Panc1 (cell line): ENCODE results near the gene APOL5. TPM values are rescaled to one million over a fixed set of nuclear protein-coding genes. Genes with fewer than 3 reads are reported as not detected.

Experiments
- ATAC-seq: fragments of 200-7000 bp; cut with Tn5 transposase; 2 replicates; pipeline ENCODE4 v1.9.1; 2020; ENCODE audit warnings: mild to moderate bottlenecking, moderate library complexity
- BruUV-seq: library from RNA; stranded (reverse); fragments of 400-500 nt; replicated peaks from 2 replicates; lab custom pipeline; 2021; lab: Mats Ljungman, UMichigan
- CTCF ChIA-PET: fragments of 300-600 bp; sonication (Branson Sonifier 250); formaldehyde crosslinking; loops from one replicate; lab custom pipeline; 2022; ENCODE audit warnings: antibody characterized with exemption; lab: Charles Lee
- POLR2A ChIA-PET: fragments of 300-600 bp; sonication (Branson Sonifier 250); formaldehyde crosslinking; loops from one replicate; lab custom pipeline; 2022; ENCODE audit warnings: antibody characterized with exemption; lab: Charles Lee
- DNase-seq: peaks from one replicate; pipeline ENCODE4 v3.0.0-alpha.2; 2010; ENCODE audit warnings: low read depth, low spot score
- H3K27ac ChIP-seq: 2 replicates; pipeline ENCODE4 v1.5.1; 2011; ENCODE audit warnings: mild to moderate bottlenecking, low read length, inconsistent platforms
- H3K27me3 ChIP-seq: fragments of 200-500 bp; sonication (Bioruptor generic); 2 replicates; pipeline ENCODE4 v1.6.0; 2014; ENCODE audit warnings: low read length, inconsistent platforms; ENCODE audit not compliant: control insufficient read depth, insufficient read depth
- H3K36me3 ChIP-seq: fragments of 200-500 bp; sonication (Bioruptor generic); 2 replicates; pipeline ENCODE4 v1.5.1; 2014; ENCODE audit warnings: inconsistent platforms, mild to moderate bottlenecking, low read length, moderate library complexity; ENCODE audit not compliant: control insufficient read depth, insufficient read depth
- H3K4me1 ChIP-seq: 2 replicates; pipeline ENCODE4 v1.5.1; 2011; ENCODE audit warnings: inconsistent platforms, mild to moderate bottlenecking, low read length, moderate library complexity; ENCODE audit not compliant: control insufficient read depth, insufficient read depth
- H3K4me3 ChIP-seq, 2 experiments: 2 replicates each; pipeline ENCODE4 v1.5.1; 2011 to 2012; ENCODE audit warnings: low read depth in 2 of 2, low read length in 2 of 2, mild to moderate bottlenecking in 2 of 2, inconsistent platforms in 1 of 2, moderate library complexity in 1 of 2
- H3K9me3 ChIP-seq: fragments of 200-500 bp; sonication (Bioruptor generic); 2 replicates; pipeline ENCODE4 v1.5.1; 2014; ENCODE audit warnings: low read depth, mild to moderate bottlenecking, inconsistent platforms, low read length, moderate library complexity; ENCODE audit not compliant: control insufficient read depth, insufficient read depth
- CTCF ChIP-seq: fragments of 450-650 bp; IDR thresholded peaks from 2 replicates; pipeline ENCODE4 v1.5.1; 2017; ENCODE audit warnings: mild to moderate bottlenecking
- POLR2AphosphoS5 ChIP-seq: IDR thresholded peaks from 2 replicates; pipeline ENCODE4 v1.6.1; 2012; ENCODE audit warnings: mild to moderate bottlenecking, low read depth, low read length, moderate library complexity
- REST ChIP-seq, 2 experiments: IDR thresholded peaks; 2 replicates each; pipeline ENCODE4 v1.6.1; 2011 to 2012; ENCODE audit warnings: low read depth in 2 of 2, control low read depth in 1 of 2, low read length in 1 of 2, mild to moderate bottlenecking in 1 of 2, moderate library complexity in 1 of 2; ENCODE audit not compliant: insufficient read depth in 1 of 2
- SIN3A ChIP-seq: IDR thresholded peaks from 2 replicates; pipeline ENCODE4 v1.6.1; 2012; ENCODE audit warnings: low read depth, mild to moderate bottlenecking, low read length, moderate library complexity, borderline replicate concordance; ENCODE audit not compliant: insufficient read depth
- TCF7L2 ChIP-seq: IDR thresholded peaks from 2 replicates; pipeline ENCODE4 v1.6.1; 2011; ENCODE audit warnings: mild to moderate bottlenecking, low read depth, low read length, inconsistent platforms
- in situ Hi-C: cut with HindIII; loops from 2 replicates; pipeline ENCODE4 v1.10.0; 2016; ENCODE audit warnings: low sequenced_read_pairs, low pct_unique_long_range_greater_than_20kb
- intact Hi-C: fragments of 100-400 bp; cut with micrococcal nuclease; formaldehyde crosslinking; loops from one replicate; pipeline ENCODE4 v1.10.0; 2022; ENCODE audit not compliant: unreplicated experiment
- total RNA-seq: library from RNA; stranded (reverse); gene quantifications from one replicate; pipeline ENCODE4 v1.2.1, GENCODE V29; 2021; ENCODE audit not compliant: unreplicated experiment

The APOL5 gene
- total RNA-seq, 1 experiment from 2014 or later = not detected

GRCh38 chr22:35712672-35713071 is 5.0 kb upstream of the APOL5 start:
- Histone ChIP-seq H3K36me3 (no peaks in the 10 kb centered on the region), H3K9me3 (no peaks in the 10 kb centered on the region), H3K4me3 (no peak overlapping the region), H3K4me1 (no peaks in the 10 kb centered on the region), H3K27ac (no peak overlapping the region), H3K27me3 (no peaks in the 10 kb centered on the region)
- POLR2A ChIA-PET = no interaction called here
- DNase-seq = no peak
- CTCF ChIA-PET = no interaction called here
- intact Hi-C loops = no loop called here
- in situ Hi-C loops = no loop called here
- no TSS peak for BruUV-seq
- no peak for ATAC-seq
- TF ChIP-seq SIN3A (no peak), POLR2AphosphoS5 (no peak), REST (IDR thresholded peaks at IDR 0.05; ENCODE audit: insufficient read depth in 1 of 2, low read depth in 2 of 2, low read length in 1 of 2) (no peak), TCF7L2 (no peak), CTCF (no peak)

DNA sequence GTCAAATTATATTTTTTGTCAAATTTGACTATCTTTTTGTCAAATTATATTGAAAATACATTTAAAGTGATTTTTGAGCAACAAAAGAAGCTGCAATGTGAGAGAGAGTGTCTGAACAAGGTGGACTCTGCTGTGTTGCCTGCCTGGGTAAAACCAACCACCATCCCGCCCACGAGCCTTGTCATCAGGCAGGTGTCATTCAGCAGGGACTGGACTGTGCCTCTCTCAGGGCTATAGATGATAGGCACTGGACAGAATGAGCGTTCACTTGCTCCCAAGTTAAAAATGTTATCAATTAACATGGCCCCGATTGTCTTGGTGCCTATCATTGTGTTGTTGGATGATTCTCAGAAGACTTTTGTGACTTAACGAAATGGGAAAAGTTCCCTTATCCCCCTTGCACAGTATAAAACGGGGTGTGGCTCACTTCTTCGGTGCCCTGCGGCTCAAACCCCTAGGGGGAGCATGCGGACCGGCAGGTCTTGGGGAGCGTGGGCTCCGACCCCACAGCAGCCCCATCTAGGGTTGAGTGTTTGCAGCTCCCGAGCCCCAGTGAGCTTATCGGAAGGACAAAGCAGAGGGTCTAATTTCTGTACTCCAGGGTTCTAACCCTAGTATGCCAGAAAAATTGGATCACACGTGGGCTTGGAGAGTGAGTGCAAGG is 1.7 kb downstream of the APOL5 start:
- no peak overlapping the region for H3K4me3 ChIP-seq
- H3K27me3 ChIP-seq = no peaks in the 10 kb centered on the region
- TF ChIP-seq POLR2AphosphoS5 = no peak
- TF ChIP-seq TCF7L2 = no peak
- TF ChIP-seq SIN3A = no peak
- TF ChIP-seq REST (IDR thresholded peaks at IDR 0.05; ENCODE audit: insufficient read depth in 1 of 2, low read depth in 2 of 2, low read length in 1 of 2) = no peak
- TF ChIP-seq CTCF = no peak
- DNase-seq (no peak), ATAC-seq (no peak)
- H3K36me3 ChIP-seq = no peaks in the 10 kb centered on the region
- CTCF ChIA-PET = no interaction called here
- no peaks in the 10 kb centered on the region for H3K9me3 ChIP-seq
- BruUV-seq = no TSS peak
- in situ Hi-C loops = no loop called here
- intact Hi-C loops = no loop called here
- no peak overlapping the region for H3K27ac ChIP-seq
- H3K4me1 ChIP-seq = no peaks in the 10 kb centered on the region
- POLR2A ChIA-PET = no interaction called here
